Coronary artery (tissue), 2 donors: ENCODE data around the gene RAVER1.

Experiments
- DNase-seq: peaks from one replicate; pipeline ENCODE4 v3.0.0-alpha.2; 2017; ENCODE audit warnings: low spot score
- H3K27ac ChIP-seq, 2 donors: fragments of 200-600 bp; sonication (generic); one replicate each; pipeline ENCODE4 v1.5.1; 2016 to 2019
- H3K4me3 ChIP-seq: fragments of 200-600 bp; sonication (generic); 2 replicates; pipeline ENCODE4 v1.5.1; 2016; ENCODE audit warnings: mild to moderate bottlenecking, moderate library complexity
- CTCF ChIP-seq: fragments of 200-600 bp; sonication (generic); IDR thresholded peaks from one replicate; pipeline ENCODE4 v1.5.1; 2019; ENCODE audit warnings: antibody characterized with exemption

Gene RAVER1

GRCh38 chr19:10290876-10291553 lies 42.3 kb downstream of the RAVER1 start:
- H3K27ac ChIP-seq: no peak overlapping the region
- TF ChIP-seq CTCF: no peak
- DNase-seq: no peak
- H3K4me3 ChIP-seq: peak overlapping the region; percentile 73

- TF ChIP-seq CTCF: no peak
- no peak for DNase-seq
- Histone ChIP-seq H3K4me3 (peak overlapping the region; percentile 73), H3K27ac (no peak overlapping the region)
These were observed 42.9 kb downstream of the RAVER1 start for GRCh38 chr19:10290357-10290875.

GRCh38 chr19:10289836-10290356 lies 43.4 kb downstream of the RAVER1 start, which contains the start of gene ICAM5:
Gene ICAM5 (plus strand): TSS chr19:10289952. CDS start chr19:10290044, 92 bp downstream.
- peak within 1 kb of the TSS; percentile 73 for H3K4me3 ChIP-seq
- no peak for DNase-seq
- H3K27ac ChIP-seq: no peak within 1 kb of the TSS
- no peak for TF ChIP-seq CTCF

GRCh38 chr19:10289167-10289835 lies 44.0 kb downstream of the RAVER1 start:
- no peak overlapping the region for H3K27ac ChIP-seq
- DNase-seq: no peak
- peak overlapping the region; percentile 73 for H3K4me3 ChIP-seq
- TF ChIP-seq CTCF: no peak

GRCh38 chr19:10288662-10289166 lies 44.6 kb downstream of the RAVER1 start:
- no peak for TF ChIP-seq CTCF
- H3K4me3 ChIP-seq: peak overlapping the region; percentile 73
- H3K27ac ChIP-seq: no peak overlapping the region
- DNase-seq: no peak

GRCh38 chr19:10286803-10287737 lies 46.3 kb downstream of the RAVER1 start, which contains the start of gene ICAM4:
Gene ICAM4 (plus strand): TSS chr19:10286955. CDS start chr19:10287013, 58 bp downstream.
- no peak for DNase-seq
- Histone ChIP-seq H3K4me3 (peak within 1 kb of the TSS; percentile 25), H3K27ac (peak within 1 kb of the TSS in 1 of 2 donors; percentile 5)
- TF ChIP-seq CTCF: no peak
